Brain pericyte (primary cell): ENCODE data around the gene C11orf65.

Experiments used
- DNase-seq: peaks from one replicate; pipeline ENCODE4 v3.0.0-alpha.2; 2012; ENCODE audit warnings: low read depth, low spot score

C11orf65 gene

GRCh38 chr11:108467091-108467823, at the start of gene C11orf65:
Gene C11orf65, minus strand, starts transcription at chr11:108467529. Its CDS starts 5,970 bp downstream, at chr11:108461559.
- peak; percentile 92 for DNase-seq

- DNase-seq, result no peak
These were observed 48.8 kb upstream of the C11orf65 start for GRCh38 chr11:108516125-108516524.

- no peak for DNase-seq
These were observed 45.4 kb upstream of the C11orf65 start for GRCh38 chr11:108512708-108513107.

- DNase-seq, result no peak
These were observed 44.6 kb upstream of the C11orf65 start for GRCh38 chr11:108511851-108512474.

GRCh38 chr11:108508653-108509593, 41.6 kb upstream of the C11orf65 start:
- no peak for DNase-seq

GRCh38 chr11:108501396-108501795, 34.1 kb upstream of the C11orf65 start:
- no peak for DNase-seq

- no peak for DNase-seq
These were observed 33.4 kb upstream of the C11orf65 start for GRCh38 chr11:108500721-108501120.

GRCh38 chr11:108500169-108500568, 32.8 kb upstream of the C11orf65 start:
- DNase-seq, result no peak

- DNase-seq, result no peak
These were observed 31.6 kb upstream of the C11orf65 start for GRCh38 chr11:108498816-108499408.

- no peak for DNase-seq
These were observed 30.9 kb upstream of the C11orf65 start, which contains the start of gene POGLUT3 for GRCh38 chr11:108498046-108498815. Gene POGLUT3, minus strand, starts transcription at chr11:108498384. Its CDS starts 18 bp downstream, at chr11:108498366.

GRCh38 chr11:108497317-108498045, 30.2 kb upstream of the C11orf65 start:
- DNase-seq, result peak; percentile 95

GRCh38 chr11:108496643-108497256, 29.4 kb upstream of the C11orf65 start:
- DNase-seq, result no peak

GRCh38 chr11:108495326-108495725, 28.0 kb upstream of the C11orf65 start:
- no peak for DNase-seq

GRCh38 chr11:108494182-108494581, 26.9 kb upstream of the C11orf65 start:
- no peak for DNase-seq

GRCh38 chr11:108491936-108492335, 24.6 kb upstream of the C11orf65 start:
- no peak for DNase-seq

GRCh38 chr11:108486828-108487227, 19.5 kb upstream of the C11orf65 start:
- DNase-seq, result no peak

GRCh38 chr11:108486331-108486730, 19.0 kb upstream of the C11orf65 start:
- no peak for DNase-seq

- no peak for DNase-seq
These were observed 15.8 kb upstream of the C11orf65 start for GRCh38 chr11:108483163-108483562.

GRCh38 chr11:108474664-108475463, 7.5 kb upstream of the C11orf65 start:
- no peak for DNase-seq
